Colonic mucosa (tissue), 4 donors: ENCODE measurements around the gene PTEN. TPM values are rescaled to one million over a fixed set of nuclear protein-coding genes. Genes with fewer than 3 reads are reported as not detected.
"Not testable (repeated sequence)": the region's sequence is repeated elsewhere in the genome, so short reads cannot be mapped to it uniquely, and the experiment has no call there.

Experiments
- DNase-seq: peaks from one replicate; pipeline ENCODE4 v3.0.0-alpha.2; 2020
- H3K27ac ChIP-seq: fragments of 200-600 bp; one replicate; pipeline ENCODE4 v1.8.0; 2021
- H3K27me3 ChIP-seq: fragments of 200-600 bp; one replicate; pipeline ENCODE4 v1.8.0; 2021
- H3K36me3 ChIP-seq: fragments of 200-600 bp; one replicate; pipeline ENCODE4 v1.8.0; 2021
- H3K4me1 ChIP-seq: fragments of 200-600 bp; one replicate; pipeline ENCODE4 v1.8.0; 2021; ENCODE audit warnings: mild to moderate bottlenecking
- H3K4me3 ChIP-seq: fragments of 200-600 bp; one replicate; pipeline ENCODE4 v1.8.0; 2021
- H3K9ac ChIP-seq, 2 donors: one replicate each; pipeline ENCODE4 v1.7.0; 2013; ENCODE audit warnings: control low read depth in 2 of 2, low read depth in 2 of 2, low read length in 2 of 2
- H3K9me3 ChIP-seq: fragments of 200-600 bp; one replicate; pipeline ENCODE4 v1.8.0; 2021
- intact Hi-C: fragments of 100-400 bp; cut with DNase I; formaldehyde crosslinking; loops from one replicate; pipeline ENCODE4 v1.14.1; 2022
- total RNA-seq, 2 donors: library from RNA; stranded (reverse); fragmentation: NEBNext Ultra II Directional in 1 of 2; extraction: Animal tissue kit (Norgen Biotek cat#: 25700) in 1 of 2; gene quantifications; one replicate each; pipeline ENCODE4 v1.2.1, GENCODE V29; 2021
- TF ChIP-seq, protein P1 (sequence below): fragments of 200-600 bp; IDR thresholded peaks from one replicate; pipeline ENCODE4 v1.8.0; 2022; ENCODE audit warnings: antibody characterized with exemption, mild to moderate bottlenecking
- donor health status: healthy.
- donor health status: DM: no; HTN: no; CAD: no.
- donor health status: DM: no; HTN: no; CAD: no.

PTEN gene
- total RNA-seq, 2 donors from 2014 or later = 79.2 to 111 TPM

DNA sequence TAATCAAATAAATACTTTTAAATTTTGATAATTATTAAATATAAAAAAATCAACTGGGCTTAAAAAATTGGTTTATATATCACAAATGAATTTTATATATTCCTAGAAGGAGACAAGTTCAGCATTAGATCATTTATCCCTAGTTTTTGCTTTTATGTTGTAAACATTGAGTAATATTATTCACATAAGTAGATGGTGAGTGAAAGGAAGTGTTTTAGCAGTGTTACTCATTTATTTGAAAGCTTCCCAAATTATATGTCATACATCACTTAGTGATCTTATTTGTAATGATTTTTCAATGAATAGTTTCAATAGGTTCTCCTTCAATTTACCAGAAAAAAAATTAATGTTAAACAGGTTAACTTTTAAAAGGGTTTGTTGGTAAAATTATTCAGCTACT lies 15.9 kb upstream of the PTEN start:
- H3K4me1 ChIP-seq = peaks cover 4% of the 10 kb centered on the region
- H3K36me3 ChIP-seq = no peaks in the 10 kb centered on the region
- DNase-seq = no peak
- H3K27me3 ChIP-seq = no peaks in the 10 kb centered on the region
- intact Hi-C loops = no loop called here
- H3K27ac ChIP-seq = no peak overlapping the region
- TF ChIP-seq, protein P1, sequence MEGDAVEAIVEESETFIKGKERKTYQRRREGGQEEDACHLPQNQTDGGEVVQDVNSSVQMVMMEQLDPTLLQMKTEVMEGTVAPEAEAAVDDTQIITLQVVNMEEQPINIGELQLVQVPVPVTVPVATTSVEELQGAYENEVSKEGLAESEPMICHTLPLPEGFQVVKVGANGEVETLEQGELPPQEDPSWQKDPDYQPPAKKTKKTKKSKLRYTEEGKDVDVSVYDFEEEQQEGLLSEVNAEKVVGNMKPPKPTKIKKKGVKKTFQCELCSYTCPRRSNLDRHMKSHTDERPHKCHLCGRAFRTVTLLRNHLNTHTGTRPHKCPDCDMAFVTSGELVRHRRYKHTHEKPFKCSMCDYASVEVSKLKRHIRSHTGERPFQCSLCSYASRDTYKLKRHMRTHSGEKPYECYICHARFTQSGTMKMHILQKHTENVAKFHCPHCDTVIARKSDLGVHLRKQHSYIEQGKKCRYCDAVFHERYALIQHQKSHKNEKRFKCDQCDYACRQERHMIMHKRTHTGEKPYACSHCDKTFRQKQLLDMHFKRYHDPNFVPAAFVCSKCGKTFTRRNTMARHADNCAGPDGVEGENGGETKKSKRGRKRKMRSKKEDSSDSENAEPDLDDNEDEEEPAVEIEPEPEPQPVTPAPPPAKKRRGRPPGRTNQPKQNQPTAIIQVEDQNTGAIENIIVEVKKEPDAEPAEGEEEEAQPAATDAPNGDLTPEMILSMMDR = no peak
- H3K9ac ChIP-seq = no peak overlapping the region
- no peaks in the 10 kb centered on the region for H3K9me3 ChIP-seq
- no peak overlapping the region for H3K4me3 ChIP-seq

DNA sequence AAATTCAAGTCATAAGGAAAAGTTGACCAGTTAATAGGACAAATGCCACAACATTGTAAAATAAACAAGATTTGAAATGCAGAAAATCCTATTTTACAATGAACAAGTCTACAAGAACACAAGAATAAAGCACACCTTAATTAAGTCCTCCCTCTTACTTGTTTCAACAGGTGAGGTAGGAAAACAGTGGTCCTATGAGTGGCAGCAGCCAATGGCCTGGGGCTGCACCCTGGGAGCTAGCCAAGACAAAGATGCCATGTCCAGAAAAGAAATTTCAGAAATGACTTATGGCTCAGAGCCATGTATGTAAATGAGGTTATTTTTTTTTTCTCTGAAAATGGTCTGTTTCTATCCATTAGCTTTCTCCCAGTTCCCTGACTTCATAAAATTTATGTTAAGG lies 14.4 kb upstream of the PTEN start:
- H3K9ac ChIP-seq = no peak overlapping the region
- no peaks in the 10 kb centered on the region for H3K4me1 ChIP-seq
- TF ChIP-seq, protein P1 = no peak
- H3K27me3 ChIP-seq = no peaks in the 10 kb centered on the region
- DNase-seq = no peak
- no peak overlapping the region for H3K27ac ChIP-seq
- intact Hi-C loops = no loop called here
- H3K9me3 ChIP-seq = no peaks in the 10 kb centered on the region
- H3K4me3 ChIP-seq = no peak overlapping the region
- H3K36me3 ChIP-seq = no peaks in the 10 kb centered on the region

DNA sequence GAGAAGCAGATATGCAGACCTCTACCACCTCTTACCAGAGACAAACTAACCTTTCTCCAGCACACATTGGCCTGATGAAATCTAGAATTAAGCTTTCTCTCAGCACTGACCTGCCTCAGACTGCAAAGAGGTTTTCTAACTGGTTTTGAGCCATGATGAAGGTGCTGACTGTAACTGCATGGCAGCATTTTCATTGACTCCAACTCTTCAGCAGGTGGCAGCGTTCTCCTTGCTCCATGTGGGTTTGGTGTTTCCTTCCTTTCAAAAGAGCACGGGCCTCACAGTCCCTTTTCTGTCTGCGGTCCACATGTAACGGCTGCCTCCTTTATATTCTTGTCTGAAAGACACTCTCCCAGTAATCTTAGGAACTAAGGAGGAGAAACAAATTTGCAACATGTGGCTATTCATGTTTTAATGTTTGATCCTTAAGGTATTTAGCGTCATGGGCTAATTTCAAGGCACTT lies 12.7 kb upstream of the PTEN start:
- no peak overlapping the region for H3K4me3 ChIP-seq
- H3K36me3 ChIP-seq = no peaks in the 10 kb centered on the region
- intact Hi-C loops = loop anchor here (5.0 kb wide), 1 partner anchor 702 kb away; no protein-coding TSS in a partner anchor
- TF ChIP-seq, protein P1 = peak; percentile 49
- H3K27ac ChIP-seq = no peak overlapping the region
- H3K9me3 ChIP-seq = no peaks in the 10 kb centered on the region
- H3K4me1 ChIP-seq = no peaks in the 10 kb centered on the region
- peak; percentile 70 for DNase-seq
- no peaks in the 10 kb centered on the region for H3K27me3 ChIP-seq
- H3K9ac ChIP-seq = no peak overlapping the region

DNA sequence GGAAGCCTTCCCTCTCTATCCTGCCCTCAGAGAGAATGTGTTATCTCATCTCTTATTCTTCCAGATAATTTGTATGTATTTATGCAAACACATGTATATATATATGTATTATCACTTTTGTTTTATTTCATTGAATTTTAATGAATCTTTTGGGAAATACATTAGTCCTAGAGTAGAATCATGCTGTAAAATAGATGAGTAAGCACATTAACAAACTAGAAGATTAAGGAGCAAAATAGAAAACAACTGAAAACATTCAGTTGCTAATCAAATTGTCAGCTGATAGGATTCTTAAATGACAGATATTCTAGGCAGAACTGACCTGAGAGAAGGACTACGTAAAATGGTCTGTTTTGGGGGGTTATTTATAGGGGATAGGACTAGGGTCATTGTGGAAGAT lies 11.3 kb upstream of the PTEN start:
- H3K27me3 ChIP-seq = no peaks in the 10 kb centered on the region
- no peak for DNase-seq
- H3K9me3 ChIP-seq = no peaks in the 10 kb centered on the region
- H3K27ac ChIP-seq = no peak overlapping the region
- no peak overlapping the region for H3K9ac ChIP-seq
- H3K4me3 ChIP-seq = no peak overlapping the region
- no peaks in the 10 kb centered on the region for H3K4me1 ChIP-seq
- H3K36me3 ChIP-seq = no peaks in the 10 kb centered on the region
- intact Hi-C loops = loop anchor here (5.0 kb wide), 1 partner anchor 700 kb away; no protein-coding TSS in a partner anchor
- TF ChIP-seq, protein P1 = no peak

DNA sequence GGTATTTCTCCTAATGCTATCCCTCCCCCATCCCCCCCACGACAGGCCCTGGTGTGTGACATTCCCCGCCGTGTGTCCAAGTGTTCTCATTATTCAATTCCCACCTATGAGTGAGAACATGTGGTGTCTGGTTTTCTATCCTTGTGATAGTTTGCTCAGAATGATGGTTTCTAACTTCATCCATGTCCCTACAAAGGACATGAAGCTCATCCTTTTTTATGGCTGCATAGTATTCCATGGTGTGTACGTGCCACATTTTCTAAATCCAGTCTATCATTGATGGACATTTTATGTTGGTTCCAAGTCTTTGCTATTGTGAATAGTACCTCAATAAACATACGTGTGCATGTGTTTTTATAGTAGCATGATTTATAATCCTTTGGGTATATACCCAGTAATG lies 8.2 kb upstream of the PTEN start:
- intact Hi-C loops, H3K27ac ChIP-seq, H3K36me3 ChIP-seq, H3K9me3 ChIP-seq, H3K4me1 ChIP-seq, DNase-seq, H3K4me3 ChIP-seq, H3K27me3 ChIP-seq, H3K9ac ChIP-seq: not testable (repeated sequence)

DNA sequence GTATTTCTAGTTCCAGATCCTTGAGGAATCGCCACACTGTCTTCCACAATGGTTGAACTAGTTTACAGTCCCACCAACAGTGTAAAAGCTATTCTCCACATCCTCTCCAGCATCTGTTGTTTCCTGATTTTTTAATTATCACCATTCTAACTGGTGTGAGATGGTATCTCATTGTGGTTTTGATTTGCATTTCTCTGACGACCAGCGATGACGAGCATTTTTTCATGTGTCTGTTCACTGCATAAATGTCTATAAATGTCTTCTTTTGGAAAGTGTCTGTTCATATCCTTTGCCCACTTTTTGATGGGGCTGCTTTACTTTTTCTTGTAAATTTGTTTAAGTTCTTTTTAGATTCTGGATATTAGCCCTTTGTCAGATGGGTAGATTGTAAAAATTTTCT lies 7.8 kb upstream of the PTEN start:
- intact Hi-C loops, H3K27ac ChIP-seq, H3K4me1 ChIP-seq, DNase-seq, H3K36me3 ChIP-seq, H3K9ac ChIP-seq, H3K9me3 ChIP-seq, H3K4me3 ChIP-seq, H3K27me3 ChIP-seq: not testable (repeated sequence)
